HEK293 (cell line): ENCODE measurements around the gene VPREB1.

Source experiments
- CTCF ChIA-PET: fragments of 350-600 bp; formaldehyde crosslinking; extraction: SDS; loops from one replicate; lab custom pipeline; 2021; ENCODE audit warnings: antibody characterized with exemption; lab: Yijun Ruan, JAX
- POLR2A ChIA-PET: fragments of 300-600 bp; formaldehyde crosslinking; extraction: SDS; loops from one replicate; lab custom pipeline; 2020; ENCODE audit warnings: antibody characterized with exemption, inconsistent platforms; lab: Yijun Ruan, JAX
- H3K27ac ChIP-seq: fragments of 200-500 bp; sonication (Bioruptor generic); 2 replicates; pipeline ENCODE4 v1.5.1; 2014; ENCODE audit warnings: low read depth, low read length, control low read depth, inconsistent platforms; ENCODE audit errors: extremely low read depth
- H3K36me3 ChIP-seq, 2 experiments: fragments of 200-500 bp in 1 of 2; sonication (Bioruptor generic) in 1 of 2; 1 replicate in 1 of 2; 2 replicates in 1 of 2; pipeline ENCODE4 v1.5.1; 2014 to 2017; ENCODE audit warnings: inconsistent platforms in 2 of 2, low read length in 2 of 2; ENCODE audit not compliant: control insufficient read depth in 2 of 2, insufficient read depth in 1 of 2
- H3K4me1 ChIP-seq: fragments of 200-500 bp; sonication (Bioruptor generic); 2 replicates; pipeline ENCODE4 v1.5.1; 2014; ENCODE audit warnings: mild to moderate bottlenecking, low read length, inconsistent platforms; ENCODE audit not compliant: control insufficient read depth, insufficient read depth
- H3K4me3 ChIP-seq: 2 replicates; pipeline ENCODE4 v1.5.1; 2011; ENCODE audit warnings: low read depth, mild to moderate bottlenecking, control low read depth, low read length, moderate library complexity
- H3K9me3 ChIP-seq: fragments of 200-500 bp; sonication (Bioruptor generic); 2 replicates; pipeline ENCODE4 v1.5.1; 2014; ENCODE audit warnings: low read depth, low read length, inconsistent platforms; ENCODE audit not compliant: control insufficient read depth, insufficient read depth
- GLI2 ChIP-seq: fragments of 450-650 bp; formaldehyde crosslinking; IDR thresholded peaks from 2 replicates; pipeline ENCODE4; 2017; ENCODE audit warnings: missing biosample characterization, missing genetic modification characterization, low read depth, borderline replicate concordance
- GLIS1 ChIP-seq: fragments of 450-650 bp; formaldehyde crosslinking; IDR thresholded peaks from 2 replicates; pipeline ENCODE4 v1.5.1; 2016; ENCODE audit warnings: missing biosample characterization, missing genetic modification characterization
- GLIS2 ChIP-seq: fragments of 450-650 bp; formaldehyde crosslinking; IDR thresholded peaks from 2 replicates; pipeline ENCODE4 v1.5.1; 2016; ENCODE audit warnings: missing biosample characterization, missing genetic modification characterization
- KLF1 ChIP-seq: fragments of 450-650 bp; formaldehyde crosslinking; IDR thresholded peaks from 2 replicates; pipeline ENCODE4 v1.5.1; 2016; ENCODE audit warnings: missing biosample characterization, missing genetic modification characterization
- KLF16 ChIP-seq: fragments of 450-650 bp; formaldehyde crosslinking; IDR thresholded peaks from 2 replicates; pipeline ENCODE4 v1.5.1; 2017; ENCODE audit warnings: missing biosample characterization, missing genetic modification characterization
- ZBTB21 ChIP-seq: fragments of 450-650 bp; formaldehyde crosslinking; IDR thresholded peaks from 2 replicates; pipeline ENCODE4 v1.5.1; 2017; ENCODE audit warnings: missing biosample characterization, missing genetic modification characterization
- ZFP69B ChIP-seq: fragments of 450-650 bp; formaldehyde crosslinking; IDR thresholded peaks from 2 replicates; pipeline ENCODE4 v1.5.1; 2016; ENCODE audit warnings: missing biosample characterization, missing genetic modification characterization
- ZIC2 ChIP-seq: fragments of 450-650 bp; formaldehyde crosslinking; IDR thresholded peaks from 2 replicates; pipeline ENCODE4 v1.5.1; 2016; ENCODE audit warnings: missing biosample characterization, missing genetic modification characterization
- ZNF112 ChIP-seq: fragments of 450-650 bp; formaldehyde crosslinking; IDR thresholded peaks from 2 replicates; pipeline ENCODE4 v1.5.0; 2017; ENCODE audit warnings: missing biosample characterization, missing genetic modification characterization
- ZNF140 ChIP-seq: fragments of 450-650 bp; formaldehyde crosslinking; IDR thresholded peaks from 2 replicates; pipeline ENCODE4 v1.5.1; 2016; ENCODE audit warnings: missing biosample characterization, missing genetic modification characterization
- ZNF2 ChIP-seq: fragments of 450-650 bp; formaldehyde crosslinking; IDR thresholded peaks from 2 replicates; pipeline ENCODE4 v1.5.1; 2016; ENCODE audit warnings: missing biosample characterization, missing genetic modification characterization
- ZNF202 ChIP-seq: fragments of 450-650 bp; formaldehyde crosslinking; IDR thresholded peaks from 2 replicates; pipeline ENCODE4 v1.5.1; 2016; ENCODE audit warnings: missing biosample characterization, missing genetic modification characterization, borderline replicate concordance
- ZNF433 ChIP-seq: fragments of 450-650 bp; formaldehyde crosslinking; IDR thresholded peaks from 2 replicates; pipeline ENCODE4 v1.5.1; 2016; ENCODE audit warnings: missing biosample characterization, missing genetic modification characterization, low read depth
- ZNF610 ChIP-seq: fragments of 450-650 bp; formaldehyde crosslinking; IDR thresholded peaks from 2 replicates; pipeline ENCODE4 v1.5.1; 2016; ENCODE audit warnings: missing biosample characterization, missing genetic modification characterization, borderline replicate concordance
- ZNF785 ChIP-seq: fragments of 450-650 bp; formaldehyde crosslinking; IDR thresholded peaks from 2 replicates; pipeline ENCODE4 v1.5.1; 2016; ENCODE audit warnings: missing biosample characterization, missing genetic modification characterization
- TF ChIP-seq, protein P1 (sequence below): fragments of 450-650 bp; formaldehyde crosslinking; IDR thresholded peaks from 2 replicates; pipeline ENCODE4 v1.5.1; 2016; ENCODE audit warnings: missing biosample characterization, missing genetic modification characterization
- TF ChIP-seq, protein P2 (sequence below): fragments of 450-650 bp; formaldehyde crosslinking; IDR thresholded peaks from 2 replicates; pipeline ENCODE4 v1.5.1; 2016; ENCODE audit warnings: missing biosample characterization, missing genetic modification characterization
- TF ChIP-seq, protein P3 (sequence below): fragments of 450-650 bp; formaldehyde crosslinking; IDR thresholded peaks from 2 replicates; pipeline ENCODE4 v1.5.1; 2016; ENCODE audit warnings: missing biosample characterization, missing genetic modification characterization
- TF ChIP-seq, protein P4 (sequence below): fragments of 450-650 bp; formaldehyde crosslinking; IDR thresholded peaks from 2 replicates; pipeline ENCODE4 v1.5.1; 2016; ENCODE audit warnings: missing biosample characterization, missing genetic modification characterization
- TF ChIP-seq, protein P5 (sequence below): fragments of 450-650 bp; IDR thresholded peaks from 2 replicates; pipeline ENCODE4 v1.5.1; 2018; ENCODE audit warnings: missing biosample characterization, missing genetic modification characterization
- TF ChIP-seq, protein P6 (sequence below): fragments of 450-650 bp; formaldehyde crosslinking; IDR thresholded peaks from 2 replicates; pipeline ENCODE4 v1.5.1; 2016; ENCODE audit warnings: missing biosample characterization, missing genetic modification characterization
- TF ChIP-seq, protein P7 (sequence below): fragments of 450-650 bp; formaldehyde crosslinking; IDR thresholded peaks from 2 replicates; pipeline ENCODE4 v1.5.1; 2016; ENCODE audit warnings: missing biosample characterization, missing genetic modification characterization

The VPREB1 gene

DNA sequence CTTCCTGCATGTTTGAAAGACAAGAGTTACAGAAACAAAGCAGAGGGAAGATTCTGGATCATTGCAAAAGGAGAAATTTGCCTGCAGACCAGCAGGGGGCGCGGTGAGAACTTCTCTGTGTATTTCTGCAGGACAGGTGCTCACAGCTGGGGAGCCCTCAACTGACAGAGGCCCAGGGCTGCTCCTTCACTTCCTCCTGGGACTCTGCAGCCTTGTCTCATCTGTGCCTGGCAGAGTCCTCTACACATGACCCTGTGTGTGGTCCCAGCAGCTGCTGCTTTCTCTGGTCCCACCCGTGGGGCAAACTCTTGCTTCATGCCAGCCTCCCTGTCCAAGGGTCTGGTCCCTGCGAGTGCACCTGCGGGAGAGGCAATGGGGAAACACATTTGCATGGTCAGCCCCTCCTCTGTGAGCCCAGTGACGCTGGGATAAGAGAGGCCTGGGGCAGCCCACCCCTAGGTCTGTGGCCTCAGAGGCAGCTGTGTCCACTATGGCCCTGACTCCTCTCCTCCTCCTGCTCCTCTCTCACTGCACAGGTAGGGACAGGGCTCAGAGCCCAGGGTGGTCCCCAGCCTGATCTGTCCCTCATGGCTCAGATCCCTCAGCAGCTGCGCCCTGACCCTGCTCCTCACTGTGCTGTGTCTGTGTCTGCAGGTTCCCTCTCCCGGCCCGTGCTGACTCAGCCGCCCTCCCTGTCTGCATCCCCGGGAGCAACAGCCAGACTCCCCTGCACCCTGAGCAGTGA, 43.2 kb upstream of the VPREB1 start:
- H3K4me3 ChIP-seq: no peak overlapping the region
- POLR2A ChIA-PET: no interaction called here
- CTCF ChIA-PET: interaction anchor here (0.5 to 3.7 kb wide), 49 partner anchors 10 to 765 kb away, joined by 3 to 53 read pairs (median 4); no protein-coding TSS in a partner anchor

DNA sequence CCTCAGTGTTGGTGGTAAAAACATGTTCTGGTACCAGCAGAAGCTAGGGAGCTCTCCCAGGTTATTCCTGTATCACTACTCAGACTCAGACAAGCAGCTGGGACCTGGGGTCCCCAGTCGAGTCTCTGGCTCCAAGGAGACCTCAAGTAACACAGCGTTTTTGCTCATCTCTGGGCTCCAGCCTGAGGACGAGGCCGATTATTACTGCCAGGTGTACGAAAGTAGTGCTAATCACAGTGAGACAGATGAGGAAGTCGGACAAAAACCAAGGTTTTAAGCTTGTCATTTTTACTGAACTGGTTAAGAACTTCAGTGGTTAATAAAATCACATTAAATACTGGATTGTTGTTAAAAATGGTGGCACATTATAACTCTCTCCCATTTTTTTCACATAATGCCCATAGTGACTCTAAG, 42.6 kb upstream of the VPREB1 start:
- CTCF ChIA-PET: interaction anchor here (0.6 to 3.7 kb wide), 33 partner anchors 10 to 542 kb away, joined by 3 to 53 read pairs (median 4); no protein-coding TSS in a partner anchor
- POLR2A ChIA-PET: no interaction called here
- TF ChIP-seq, protein P1, sequence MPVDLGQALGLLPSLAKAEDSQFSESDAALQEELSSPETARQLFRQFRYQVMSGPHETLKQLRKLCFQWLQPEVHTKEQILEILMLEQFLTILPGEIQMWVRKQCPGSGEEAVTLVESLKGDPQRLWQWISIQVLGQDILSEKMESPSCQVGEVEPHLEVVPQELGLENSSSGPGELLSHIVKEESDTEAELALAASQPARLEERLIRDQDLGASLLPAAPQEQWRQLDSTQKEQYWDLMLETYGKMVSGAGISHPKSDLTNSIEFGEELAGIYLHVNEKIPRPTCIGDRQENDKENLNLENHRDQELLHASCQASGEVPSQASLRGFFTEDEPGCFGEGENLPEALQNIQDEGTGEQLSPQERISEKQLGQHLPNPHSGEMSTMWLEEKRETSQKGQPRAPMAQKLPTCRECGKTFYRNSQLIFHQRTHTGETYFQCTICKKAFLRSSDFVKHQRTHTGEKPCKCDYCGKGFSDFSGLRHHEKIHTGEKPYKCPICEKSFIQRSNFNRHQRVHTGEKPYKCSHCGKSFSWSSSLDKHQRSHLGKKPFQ: no peak
- TF ChIP-seq KLF16 (tag by site-specific recombination) (no peak), ZNF610 (tag by site-specific recombination) (no peak), ZNF202 (tag by site-specific recombination) (no peak), KLF1 (tag by site-specific recombination) (no peak), ZNF140 (no peak), ZNF112 (no peak), GLI2 (tag by site-specific recombination) (no peak), GLIS2 (tag by site-specific recombination) (no peak)
- TF ChIP-seq, protein P2, sequence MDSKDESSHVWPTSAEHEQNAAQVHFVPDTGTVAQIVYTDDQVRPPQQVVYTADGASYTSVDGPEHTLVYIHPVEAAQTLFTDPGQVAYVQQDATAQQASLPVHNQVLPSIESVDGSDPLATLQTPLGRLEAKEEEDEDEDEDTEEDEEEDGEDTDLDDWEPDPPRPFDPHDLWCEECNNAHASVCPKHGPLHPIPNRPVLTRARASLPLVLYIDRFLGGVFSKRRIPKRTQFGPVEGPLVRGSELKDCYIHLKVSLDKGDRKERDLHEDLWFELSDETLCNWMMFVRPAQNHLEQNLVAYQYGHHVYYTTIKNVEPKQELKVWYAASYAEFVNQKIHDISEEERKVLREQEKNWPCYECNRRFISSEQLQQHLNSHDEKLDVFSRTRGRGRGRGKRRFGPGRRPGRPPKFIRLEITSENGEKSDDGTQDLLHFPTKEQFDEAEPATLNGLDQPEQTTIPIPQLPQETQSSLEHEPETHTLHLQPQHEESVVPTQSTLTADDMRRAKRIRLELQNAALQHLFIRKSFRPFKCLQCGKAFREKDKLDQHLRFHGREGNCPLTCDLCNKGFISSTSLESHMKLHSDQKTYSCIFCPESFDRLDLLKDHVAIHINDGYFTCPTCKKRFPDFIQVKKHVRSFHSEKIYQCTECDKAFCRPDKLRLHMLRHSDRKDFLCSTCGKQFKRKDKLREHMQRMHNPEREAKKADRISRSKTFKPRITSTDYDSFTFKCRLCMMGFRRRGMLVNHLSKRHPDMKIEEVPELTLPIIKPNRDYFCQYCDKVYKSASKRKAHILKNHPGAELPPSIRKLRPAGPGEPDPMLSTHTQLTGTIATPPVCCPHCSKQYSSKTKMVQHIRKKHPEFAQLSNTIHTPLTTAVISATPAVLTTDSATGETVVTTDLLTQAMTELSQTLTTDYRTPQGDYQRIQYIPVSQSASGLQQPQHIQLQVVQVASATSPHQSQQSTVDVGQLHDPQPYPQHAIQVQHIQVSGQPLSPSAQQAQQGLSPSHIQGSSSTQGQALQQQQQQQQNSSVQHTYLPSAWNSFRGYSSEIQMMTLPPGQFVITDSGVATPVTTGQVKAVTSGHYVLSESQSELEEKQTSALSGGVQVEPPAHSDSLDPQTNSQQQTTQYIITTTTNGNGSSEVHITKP (tag by site-specific recombination): no peak
- TF ChIP-seq, protein P3, sequence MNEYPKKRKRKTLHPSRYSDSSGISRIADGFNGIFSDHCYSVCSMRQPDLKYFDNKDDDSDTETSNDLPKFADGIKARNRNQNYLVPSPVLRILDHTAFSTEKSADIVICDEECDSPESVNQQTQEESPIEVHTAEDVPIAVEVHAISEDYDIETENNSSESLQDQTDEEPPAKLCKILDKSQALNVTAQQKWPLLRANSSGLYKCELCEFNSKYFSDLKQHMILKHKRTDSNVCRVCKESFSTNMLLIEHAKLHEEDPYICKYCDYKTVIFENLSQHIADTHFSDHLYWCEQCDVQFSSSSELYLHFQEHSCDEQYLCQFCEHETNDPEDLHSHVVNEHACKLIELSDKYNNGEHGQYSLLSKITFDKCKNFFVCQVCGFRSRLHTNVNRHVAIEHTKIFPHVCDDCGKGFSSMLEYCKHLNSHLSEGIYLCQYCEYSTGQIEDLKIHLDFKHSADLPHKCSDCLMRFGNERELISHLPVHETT (tag by site-specific recombination): no peak

More for the DNA sequence above, 43.2 kb upstream of the VPREB1 start:
- H3K4me1 ChIP-seq: no peaks in the 10 kb centered on the region
- H3K9me3 ChIP-seq: no peaks in the 10 kb centered on the region
- no peaks in the 10 kb centered on the region for H3K36me3 ChIP-seq
- TF ChIP-seq ZBTB21 (tag by site-specific recombination) (no peak), ZFP69B (no peak), ZIC2 (tag by site-specific recombination) (peak; percentile 63), ZNF433 (no peak), ZNF785 (tag by site-specific recombination) (no peak), ZNF2 (tag by site-specific recombination) (0 out of 2 replicates have a peak, but pooled peaks have one; percentile 37), GLIS1 (tag by site-specific recombination) (0 out of 2 replicates have a peak, but pooled peaks have one; percentile 26)
- TF ChIP-seq, protein P4, sequence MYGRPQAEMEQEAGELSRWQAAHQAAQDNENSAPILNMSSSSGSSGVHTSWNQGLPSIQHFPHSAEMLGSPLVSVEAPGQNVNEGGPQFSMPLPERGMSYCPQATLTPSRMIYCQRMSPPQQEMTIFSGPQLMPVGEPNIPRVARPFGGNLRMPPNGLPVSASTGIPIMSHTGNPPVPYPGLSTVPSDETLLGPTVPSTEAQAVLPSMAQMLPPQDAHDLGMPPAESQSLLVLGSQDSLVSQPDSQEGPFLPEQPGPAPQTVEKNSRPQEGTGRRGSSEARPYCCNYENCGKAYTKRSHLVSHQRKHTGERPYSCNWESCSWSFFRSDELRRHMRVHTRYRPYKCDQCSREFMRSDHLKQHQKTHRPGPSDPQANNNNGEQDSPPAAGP (tag by site-specific recombination): no peak
- TF ChIP-seq, protein P5, sequence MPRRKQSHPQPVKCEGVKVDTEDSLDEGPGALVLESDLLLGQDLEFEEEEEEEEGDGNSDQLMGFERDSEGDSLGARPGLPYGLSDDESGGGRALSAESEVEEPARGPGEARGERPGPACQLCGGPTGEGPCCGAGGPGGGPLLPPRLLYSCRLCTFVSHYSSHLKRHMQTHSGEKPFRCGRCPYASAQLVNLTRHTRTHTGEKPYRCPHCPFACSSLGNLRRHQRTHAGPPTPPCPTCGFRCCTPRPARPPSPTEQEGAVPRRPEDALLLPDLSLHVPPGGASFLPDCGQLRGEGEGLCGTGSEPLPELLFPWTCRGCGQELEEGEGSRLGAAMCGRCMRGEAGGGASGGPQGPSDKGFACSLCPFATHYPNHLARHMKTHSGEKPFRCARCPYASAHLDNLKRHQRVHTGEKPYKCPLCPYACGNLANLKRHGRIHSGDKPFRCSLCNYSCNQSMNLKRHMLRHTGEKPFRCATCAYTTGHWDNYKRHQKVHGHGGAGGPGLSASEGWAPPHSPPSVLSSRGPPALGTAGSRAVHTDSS (tag by site-specific recombination): no peak
- TF ChIP-seq, protein P6, sequence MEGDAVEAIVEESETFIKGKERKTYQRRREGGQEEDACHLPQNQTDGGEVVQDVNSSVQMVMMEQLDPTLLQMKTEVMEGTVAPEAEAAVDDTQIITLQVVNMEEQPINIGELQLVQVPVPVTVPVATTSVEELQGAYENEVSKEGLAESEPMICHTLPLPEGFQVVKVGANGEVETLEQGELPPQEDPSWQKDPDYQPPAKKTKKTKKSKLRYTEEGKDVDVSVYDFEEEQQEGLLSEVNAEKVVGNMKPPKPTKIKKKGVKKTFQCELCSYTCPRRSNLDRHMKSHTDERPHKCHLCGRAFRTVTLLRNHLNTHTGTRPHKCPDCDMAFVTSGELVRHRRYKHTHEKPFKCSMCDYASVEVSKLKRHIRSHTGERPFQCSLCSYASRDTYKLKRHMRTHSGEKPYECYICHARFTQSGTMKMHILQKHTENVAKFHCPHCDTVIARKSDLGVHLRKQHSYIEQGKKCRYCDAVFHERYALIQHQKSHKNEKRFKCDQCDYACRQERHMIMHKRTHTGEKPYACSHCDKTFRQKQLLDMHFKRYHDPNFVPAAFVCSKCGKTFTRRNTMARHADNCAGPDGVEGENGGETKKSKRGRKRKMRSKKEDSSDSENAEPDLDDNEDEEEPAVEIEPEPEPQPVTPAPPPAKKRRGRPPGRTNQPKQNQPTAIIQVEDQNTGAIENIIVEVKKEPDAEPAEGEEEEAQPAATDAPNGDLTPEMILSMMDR (tag by site-specific recombination): peak; percentile 43; the same call in 1 of the 2 replicates
- TF ChIP-seq, protein P7, sequence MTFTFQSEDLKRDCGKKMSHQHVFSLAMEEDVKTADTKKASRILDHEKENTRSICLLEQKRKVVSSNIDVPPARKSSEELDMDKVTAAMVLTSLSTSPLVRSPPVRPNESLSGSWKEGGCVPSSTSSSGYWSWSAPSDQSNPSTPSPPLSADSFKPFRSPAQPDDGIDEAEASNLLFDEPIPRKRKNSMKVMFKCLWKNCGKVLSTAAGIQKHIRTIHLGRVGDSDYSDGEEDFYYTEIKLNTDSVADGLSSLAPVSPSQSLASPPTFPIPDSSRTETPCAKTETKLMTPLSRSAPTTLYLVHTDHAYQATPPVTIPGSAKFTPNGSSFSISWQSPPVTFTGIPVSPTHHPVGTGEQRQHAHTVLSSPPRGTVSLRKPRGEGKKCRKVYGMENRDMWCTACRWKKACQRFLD (tag by site-specific recombination): no peak
- no peak overlapping the region for H3K27ac ChIP-seq

More for the DNA sequence above, 42.6 kb upstream of the VPREB1 start:
- Histone ChIP-seq H3K4me3 (no peak overlapping the region), H3K9me3 (no peaks in the 10 kb centered on the region), H3K36me3 (no peaks in the 10 kb centered on the region), H3K4me1 (no peaks in the 10 kb centered on the region), H3K27ac (no peak overlapping the region)
